ENCODE measurements around the gene ARFGAP1.

ARFGAP1 gene

GRCh38 chr20:63327231-63327745 is 54.7 kb downstream of the ARFGAP1 start:
- no peak for TF ChIP-seq CTCF (IDR thresholded peaks at IDR 0.05; ENCODE audit: poor library complexity, severe bottlenecking)
- Histone ChIP-seq H3K9me3 (ENCODE audit: severe bottlenecking) (no peaks in the 10 kb centered on the region), H3K4me1 (ENCODE audit: insufficient read depth, poor library complexity, severe bottlenecking) (no peaks in the 10 kb centered on the region), H3K27me3 (ENCODE audit: insufficient read depth, poor library complexity, severe bottlenecking) (peaks cover 28% of the 10 kb centered on the region), H3K4me3 (ENCODE audit: severe bottlenecking) (no peak overlapping the region), H3K27ac (ENCODE audit: poor library complexity, severe bottlenecking) (no peak overlapping the region), H3K36me3 (ENCODE audit: low read depth) (no peaks in the 10 kb centered on the region)
- no peak for ATAC-seq (ENCODE audit: low read depth)
- no peak for DNase-seq (ENCODE audit: low spot score)

DNA sequence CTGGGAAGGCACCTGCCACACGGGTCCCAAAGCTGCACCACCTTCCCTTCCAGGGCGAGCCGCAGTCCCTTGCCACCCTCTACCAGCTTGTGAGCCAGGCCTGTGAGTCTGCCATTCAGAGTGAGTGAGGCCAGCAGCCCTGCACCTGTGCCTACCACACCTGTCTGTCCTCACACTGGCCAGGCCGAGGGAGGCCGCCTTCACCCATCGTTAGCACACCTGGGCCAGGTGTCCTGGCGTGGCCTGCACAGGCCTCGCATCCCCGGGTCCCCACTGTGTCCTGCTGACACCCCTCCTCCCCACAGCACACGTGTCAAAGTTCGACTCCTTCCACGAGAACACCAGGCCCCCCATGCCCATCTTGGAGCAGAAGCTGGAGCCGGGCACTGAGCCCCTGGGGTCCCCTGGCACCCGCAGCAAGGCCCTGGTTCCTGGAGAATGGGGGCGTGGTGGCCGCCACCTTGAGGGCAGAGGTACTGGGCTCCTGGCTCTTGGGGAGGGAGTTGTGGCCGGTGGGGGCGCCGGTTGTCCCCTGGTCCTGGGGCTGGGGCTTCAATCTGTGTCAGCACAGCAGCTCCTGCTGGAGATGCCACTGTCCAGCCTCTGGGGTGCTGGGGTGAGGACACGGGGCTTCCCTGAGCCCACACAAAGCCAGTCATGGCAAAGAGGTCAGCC is 55.5 kb downstream of the ARFGAP1 start:
- ATAC-seq (ENCODE audit: low read depth): no peak
- no peak for TF ChIP-seq CTCF (IDR thresholded peaks at IDR 0.05; ENCODE audit: poor library complexity, severe bottlenecking)
- H3K4me3 ChIP-seq (ENCODE audit: severe bottlenecking): no peak overlapping the region
- H3K27me3 ChIP-seq (ENCODE audit: insufficient read depth, poor library complexity, severe bottlenecking): peaks cover 19% of the 10 kb centered on the region
- no peaks in the 10 kb centered on the region for H3K9me3 ChIP-seq (ENCODE audit: severe bottlenecking)
- DNase-seq (ENCODE audit: low spot score): no peak
- H3K36me3 ChIP-seq (ENCODE audit: low read depth): no peaks in the 10 kb centered on the region
- no peaks in the 10 kb centered on the region for H3K4me1 ChIP-seq (ENCODE audit: insufficient read depth, poor library complexity, severe bottlenecking)
- no peak overlapping the region for H3K27ac ChIP-seq (ENCODE audit: poor library complexity, severe bottlenecking)

DNA sequence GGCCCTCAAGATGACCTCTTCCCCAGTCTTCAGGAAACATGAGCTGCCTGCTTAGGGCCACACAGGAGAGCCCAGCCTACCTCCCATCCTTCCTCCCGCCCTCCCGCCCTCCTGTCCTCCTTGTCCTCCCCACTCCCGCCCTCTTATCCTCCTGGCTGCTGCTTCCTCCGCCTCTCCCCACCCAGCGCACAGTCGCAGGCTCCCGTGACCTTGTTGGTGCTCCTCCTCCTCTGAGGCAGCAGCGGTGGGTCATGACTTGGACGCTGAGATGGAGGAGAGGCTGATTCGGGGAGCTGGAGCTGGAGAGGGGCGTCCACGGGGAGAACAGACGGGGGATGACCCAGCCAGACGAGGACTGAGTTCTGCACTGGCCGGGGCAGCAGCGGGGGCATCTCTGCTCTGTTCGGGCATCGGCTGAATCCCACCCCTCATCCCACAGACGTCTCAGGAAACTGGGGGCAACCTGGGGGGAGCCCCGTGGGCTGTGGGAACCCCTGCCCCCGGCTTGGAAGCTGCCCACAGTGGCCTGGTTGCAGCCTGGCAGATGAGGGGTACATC is 56.2 kb downstream of the ARFGAP1 start:
- no peak for TF ChIP-seq CTCF (IDR thresholded peaks at IDR 0.05; ENCODE audit: poor library complexity, severe bottlenecking)
- ATAC-seq (ENCODE audit: low read depth) (no peak), DNase-seq (ENCODE audit: low spot score) (no peak)
- H3K4me1 ChIP-seq (ENCODE audit: insufficient read depth, poor library complexity, severe bottlenecking): no peaks in the 10 kb centered on the region
- H3K4me3 ChIP-seq (ENCODE audit: severe bottlenecking): no peak overlapping the region
- H3K27ac ChIP-seq (ENCODE audit: poor library complexity, severe bottlenecking): no peak overlapping the region
- H3K9me3 ChIP-seq (ENCODE audit: severe bottlenecking): no peaks in the 10 kb centered on the region
- no peaks in the 10 kb centered on the region for H3K36me3 ChIP-seq (ENCODE audit: low read depth)
- H3K27me3 ChIP-seq (ENCODE audit: insufficient read depth, poor library complexity, severe bottlenecking): peaks cover 13% of the 10 kb centered on the region

DNA sequence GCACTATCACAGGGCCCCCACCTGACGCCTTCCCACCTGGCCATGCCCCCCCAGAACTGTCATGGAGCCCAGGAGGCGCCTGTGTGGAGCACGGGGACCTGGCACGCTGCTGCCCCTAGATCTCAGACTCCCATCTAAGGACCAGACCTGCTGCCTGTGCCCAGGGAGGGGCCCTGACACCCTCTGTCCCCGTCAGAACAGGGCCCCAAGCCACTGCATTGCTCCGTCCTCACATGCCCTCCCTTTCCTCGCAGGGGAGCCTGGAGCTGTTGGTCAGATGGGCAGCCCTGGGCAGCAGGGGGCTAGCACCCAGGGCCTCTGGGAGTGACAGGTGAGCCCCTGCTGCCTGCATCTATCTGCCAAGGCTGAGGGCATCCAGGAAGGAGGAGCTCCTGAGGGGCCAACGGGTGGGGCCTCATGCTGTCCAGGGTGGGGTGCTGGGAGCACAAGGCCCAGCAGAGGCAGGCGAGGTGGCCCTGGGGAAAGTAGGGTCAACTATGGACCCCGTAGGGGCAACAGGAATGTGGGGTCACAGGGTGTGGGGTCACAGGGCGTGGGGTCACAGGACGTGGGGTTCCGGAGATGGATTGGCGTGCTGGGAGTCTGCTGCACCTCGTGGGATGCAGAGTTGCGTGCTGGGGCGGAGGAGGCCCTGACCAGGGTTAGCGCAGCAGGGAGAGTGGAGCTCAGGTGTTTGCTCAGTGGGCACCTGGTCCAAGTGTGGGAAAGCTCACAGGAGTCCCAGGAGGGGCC is 56.9 kb downstream of the ARFGAP1 start:
- no peak overlapping the region for H3K27ac ChIP-seq (ENCODE audit: poor library complexity, severe bottlenecking)
- DNase-seq (ENCODE audit: low spot score) (no peak), ATAC-seq (ENCODE audit: low read depth) (no peak)
- no peak for TF ChIP-seq CTCF (IDR thresholded peaks at IDR 0.05; ENCODE audit: poor library complexity, severe bottlenecking)
- H3K4me1 ChIP-seq (ENCODE audit: insufficient read depth, poor library complexity, severe bottlenecking): no peaks in the 10 kb centered on the region
- no peaks in the 10 kb centered on the region for H3K36me3 ChIP-seq (ENCODE audit: low read depth)
- peaks cover 6% of the 10 kb centered on the region for H3K27me3 ChIP-seq (ENCODE audit: insufficient read depth, poor library complexity, severe bottlenecking)
- H3K9me3 ChIP-seq (ENCODE audit: severe bottlenecking): no peaks in the 10 kb centered on the region
- H3K4me3 ChIP-seq (ENCODE audit: severe bottlenecking): no peak overlapping the region

All from RWPE2 (cell line).